HepG2 (cell line): ENCODE measurements around the gene SEMA6B. TPM values are rescaled to one million over a fixed set of nuclear protein-coding genes. Genes with fewer than 3 reads are reported as not detected.

ENCODE experiments used
- AGO2 ChIP-seq: fragments of 200-400 bp; formaldehyde crosslinking; optimal IDR thresholded peaks from 2 replicates; pipeline ENCODE3; 2017; ENCODE audit warnings: mild to moderate bottlenecking, low read depth, low read length, moderate library complexity
- FOXJ3 ChIP-seq: sonication (generic); formaldehyde crosslinking; IDR thresholded peaks from 2 replicates; pipeline ENCODE4 v1.4.0; 2020; ENCODE audit warnings: missing genetic modification reagents, mild to moderate bottlenecking, borderline replicate concordance
- NFIB ChIP-seq: sonication (generic); formaldehyde crosslinking; IDR thresholded peaks from 2 replicates; pipeline ENCODE4 v1.9.0; 2021; ENCODE audit warnings: missing genetic modification reagents, mild to moderate bottlenecking, borderline replicate concordance
- NKX3-1 ChIP-seq: sonication (generic); formaldehyde crosslinking; IDR thresholded peaks from 2 replicates; pipeline ENCODE4 v1.5.0; 2020; ENCODE audit warnings: missing genetic modification reagents
- NR2F2 ChIP-seq: IDR thresholded peaks from 2 replicates; pipeline ENCODE4 v1.6.1; 2012; ENCODE audit warnings: low read depth, inconsistent platforms, borderline replicate concordance
- TRIM24 ChIP-seq: sonication (generic); formaldehyde crosslinking; IDR thresholded peaks from 2 replicates; pipeline ENCODE4 v1.8.0; 2022; ENCODE audit warnings: mild to moderate bottlenecking, missing genetic modification reagents
- ZNF121 ChIP-seq: sonication (generic); formaldehyde crosslinking; IDR thresholded peaks from 2 replicates; pipeline ENCODE4 v1.5.0; 2020; ENCODE audit warnings: mild to moderate bottlenecking, missing genetic modification reagents
- ZNF652 ChIP-seq: IDR thresholded peaks from 2 replicates; pipeline ENCODE4 v1.6.1; 2016; ENCODE audit warnings: low read depth, borderline replicate concordance
- ZNF687 ChIP-seq: sonication (generic); formaldehyde crosslinking; IDR thresholded peaks from 2 replicates; pipeline ENCODE4 v1.5.1; 2020; ENCODE audit warnings: mild to moderate bottlenecking, missing genetic modification reagents, moderate library complexity
- ZNF850 ChIP-seq: sonication (generic); formaldehyde crosslinking; conservative IDR thresholded peaks from 2 replicates; pipeline ENCODE4 v1.9.0; 2021; ENCODE audit warnings: mild to moderate bottlenecking, missing genetic modification reagents
- ZXDC ChIP-seq: sonication (generic); formaldehyde crosslinking; IDR thresholded peaks from 2 replicates; pipeline ENCODE4 v1.5.0; 2020; ENCODE audit warnings: mild to moderate bottlenecking, missing genetic modification reagents
- polyA plus RNA-seq, 8 experiments: library from polyadenylated mRNA; depleted of rRNA in 3 of 8; stranded (reverse) in 7 of 8; unstranded in 1 of 8; fragments of >200 nt; fragmentation: Illumina TruSeq in 4 of 8; extraction: Trizol in 4 of 8; gene quantifications; 2 replicates each; pipeline versions ENCODE4 v1.2.1 to v1.2.3, GENCODE V29; 2011 to 2016; ENCODE audit warnings: low read depth in 4 of 8, missing spikeins in 1 of 8, mixed read lengths in 1 of 8; ENCODE audit not compliant: insufficient read depth in 1 of 8
- total RNA-seq, 5 experiments: library from RNA; depleted of rRNA; stranded (reverse); fragments of >200 nt; fragmentation: Illumina TruSeq; extraction: Trizol; gene quantifications; 2 replicates each; pipeline ENCODE4 v1.2.3, GENCODE V29; 2016; ENCODE audit warnings: low read depth in 1 of 5
- TF ChIP-seq, protein P1 (sequence below): sonication (generic); formaldehyde crosslinking; IDR thresholded peaks from 2 replicates; pipeline ENCODE4 v1.8.0; 2022; ENCODE audit warnings: mild to moderate bottlenecking, missing genetic modification reagents, borderline replicate concordance
- TF ChIP-seq, protein P2 (sequence below): IDR thresholded peaks from 2 replicates; pipeline ENCODE4 v1.6.1; 2016; ENCODE audit warnings: missing genetic modification reagents, missing compliant biosample characterization

SEMA6B gene
- total and polyA plus RNA-seq, 2 of the 13 experiments (the other 11 are each of a cell fraction or from before 2014, with no cell fraction given), result 45.5 to 67.1 TPM

- TF ChIP-seq TRIM24 (CRISPR knock-in tag) (no peak), NFIB (no peak), ZNF687 (0 out of 2 replicates have a peak, but pooled peaks have one; percentile 4), FOXJ3 (no peak), NR2F2 (no peak), ZNF121 (no peak), ZNF652 (CRISPR knock-in tag) (no peak), ZNF850 (CRISPR knock-in tag) (no peak), ZXDC (CRISPR knock-in tag) (no peak), AGO2 (peak; percentile 56), NKX3-1 (CRISPR knock-in tag) (no peak)
- TF ChIP-seq, protein P1, sequence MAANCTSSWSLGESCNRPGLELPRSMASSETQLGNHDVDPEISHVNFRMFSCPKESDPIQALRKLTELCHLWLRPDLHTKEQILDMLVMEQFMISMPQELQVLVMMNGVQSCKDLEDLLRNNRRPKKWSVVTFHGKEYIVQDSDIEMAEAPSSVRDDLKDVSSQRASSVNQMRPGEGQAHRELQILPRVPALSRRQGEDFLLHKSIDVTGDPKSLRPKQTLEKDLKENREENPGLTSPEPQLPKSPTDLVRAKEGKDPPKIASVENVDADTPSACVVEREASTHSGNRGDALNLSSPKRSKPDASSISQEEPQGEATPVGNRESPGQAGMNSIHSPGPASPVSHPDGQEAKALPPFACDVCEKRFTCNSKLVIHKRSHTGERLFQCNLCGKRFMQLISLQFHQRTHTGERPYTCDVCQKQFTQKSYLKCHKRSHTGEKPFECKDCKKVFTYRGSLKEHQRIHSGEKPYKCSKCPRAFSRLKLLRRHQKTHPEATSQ (CRISPR knock-in tag), result no peak
- TF ChIP-seq, protein P2, sequence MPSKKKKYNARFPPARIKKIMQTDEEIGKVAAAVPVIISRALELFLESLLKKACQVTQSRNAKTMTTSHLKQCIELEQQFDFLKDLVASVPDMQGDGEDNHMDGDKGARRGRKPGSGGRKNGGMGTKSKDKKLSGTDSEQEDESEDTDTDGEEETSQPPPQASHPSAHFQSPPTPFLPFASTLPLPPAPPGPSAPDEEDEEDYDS (CRISPR knock-in tag), result no peak
Measured at GRCh38 chr19:4557144-4557970, 2.1 kb downstream of the SEMA6B start (continued).
